Progenitor cell of endocrine pancreas (in vitro differentiated cells): ENCODE results near the gene CFAP44. TPM values are rescaled to one million over a fixed set of nuclear protein-coding genes. Genes with fewer than 3 reads are reported as not detected.

Experiments
- DNase-seq: peaks from one replicate; pipeline ENCODE4 v3.0.0; 2021; ENCODE audit warnings: low spot score; ENCODE audit not compliant: unreplicated experiment
- H3K27ac Mint-ChIP-seq: 2 replicates; pipeline ENCODE4 v1.8.0; 2021; ENCODE audit warnings: mild to moderate bottlenecking, moderate library complexity, mixed read lengths
- H3K27me3 Mint-ChIP-seq: 2 replicates; pipeline ENCODE4 v1.8.0; 2021; ENCODE audit warnings: mixed read lengths
- H3K36me3 Mint-ChIP-seq: 2 replicates; pipeline ENCODE4 v1.8.0; 2022; ENCODE audit warnings: mixed read lengths; ENCODE audit not compliant: insufficient read depth
- H3K4me1 Mint-ChIP-seq: 2 replicates; pipeline ENCODE4 v1.8.0; 2021; ENCODE audit warnings: low read depth, mixed read lengths
- H3K4me3 Mint-ChIP-seq: 2 replicates; pipeline ENCODE4 v1.8.0; 2021; ENCODE audit warnings: low read depth, mild to moderate bottlenecking, moderate library complexity, mixed read lengths
- H3K9me3 Mint-ChIP-seq: 2 replicates; pipeline ENCODE4 v1.8.0; 2021; ENCODE audit warnings: low read depth, mixed read lengths
- CTCF ChIP-seq: fragments of 200-600 bp; sonication (generic); IDR thresholded peaks from one replicate; pipeline ENCODE4 v1.5.0; 2021; ENCODE audit warnings: antibody characterized with exemption, mild to moderate bottlenecking; ENCODE audit not compliant: unreplicated experiment
- microRNA-seq: library from miRNA; unstranded; fragments of <30 nt; microRNA quantifications from one replicate; pipeline ENCODE4 v1.1.0, GENCODE V29; 2020; ENCODE audit warnings: borderline number of aligned reads; ENCODE audit not compliant: unreplicated experiment
- total RNA-seq: library from RNA; stranded (reverse); gene quantifications from 2 replicates; pipeline ENCODE4 v1.2.1, GENCODE V29; 2021

Gene CFAP44
- total RNA-seq, 1 donor from 2014 or later, result 17.0 TPM

DNA sequence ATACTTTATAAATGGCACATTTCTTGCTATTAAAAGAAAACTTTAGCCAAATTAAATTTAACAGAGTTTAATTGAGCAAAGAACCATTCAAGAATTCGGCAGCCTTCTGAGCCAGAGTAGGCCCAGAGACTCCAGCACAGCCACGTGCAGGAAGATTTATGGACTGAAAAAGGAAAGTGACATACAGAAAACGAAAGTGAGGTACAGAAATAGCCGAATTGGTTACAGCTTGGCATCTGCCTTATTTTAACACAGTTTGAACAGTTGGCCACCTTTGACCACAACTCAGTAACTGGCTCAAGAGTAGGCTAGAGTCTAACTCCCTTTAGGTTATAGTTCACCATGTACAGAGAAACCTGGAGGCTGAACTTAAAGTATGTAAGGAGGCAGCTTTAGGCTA, 17.6 kb downstream of the CFAP44 start:
- H3K27ac Mint-ChIP-seq, result no peak overlapping the region
- H3K9me3 Mint-ChIP-seq, result no peaks in the 10 kb centered on the region
- no peak for TF ChIP-seq CTCF
- DNase-seq, result no peak
- H3K27me3 Mint-ChIP-seq, result no peaks in the 10 kb centered on the region
- H3K36me3 Mint-ChIP-seq, result peaks cover 26% of the 10 kb centered on the region
- no peaks in the 10 kb centered on the region for H3K4me1 Mint-ChIP-seq
- no peak overlapping the region for H3K4me3 Mint-ChIP-seq

DNA sequence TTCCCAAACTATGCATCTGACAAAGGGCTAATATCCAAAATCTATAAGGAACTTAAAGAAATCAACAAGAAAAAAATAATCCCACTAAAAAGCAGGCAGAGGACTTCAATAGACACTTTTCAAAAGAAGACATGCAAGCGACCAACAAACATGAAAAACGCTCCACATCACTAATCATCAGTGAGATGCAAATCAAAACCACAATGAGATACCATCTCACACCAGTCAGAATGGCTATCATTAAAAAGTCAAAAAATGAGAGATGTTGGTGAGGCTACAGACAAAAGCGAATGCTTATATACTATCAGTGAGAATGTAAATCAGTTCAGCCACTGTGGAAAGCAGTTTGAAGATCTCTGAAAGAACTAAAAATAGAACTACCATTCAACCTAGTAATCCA, 20.2 kb downstream of the CFAP44 start:
- no peaks in the 10 kb centered on the region for H3K4me1 Mint-ChIP-seq
- H3K9me3 Mint-ChIP-seq, result peaks cover 7% of the 10 kb centered on the region
- no peak overlapping the region for H3K27ac Mint-ChIP-seq

DNA sequence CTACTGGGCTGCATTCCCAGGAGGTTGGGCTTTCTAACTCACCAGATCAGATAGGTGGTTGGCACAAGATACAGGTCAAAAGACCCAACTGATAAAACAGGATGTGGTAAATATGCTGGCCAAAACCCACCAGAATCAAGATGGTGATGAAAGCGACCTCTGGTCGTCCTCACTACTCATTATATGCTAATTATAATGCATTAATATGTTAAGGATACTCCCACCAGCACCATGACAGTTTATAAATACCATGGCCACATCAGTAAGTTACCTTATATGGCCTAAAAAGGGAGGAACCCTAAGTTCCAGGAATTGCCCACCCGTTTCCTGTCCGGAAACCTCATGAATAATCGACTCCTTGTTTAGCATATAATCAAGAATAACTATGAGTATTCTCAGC, 31.6 kb downstream of the CFAP44 start:
- Mint-ChIP-seq H3K9me3 (peaks cover 27% of the 10 kb centered on the region), H3K27me3 (no peaks in the 10 kb centered on the region), H3K4me3 (no peak overlapping the region), H3K27ac (no peak overlapping the region), H3K4me1 (no peaks in the 10 kb centered on the region), H3K36me3 (peaks cover 25% of the 10 kb centered on the region)
- no peak for DNase-seq
- no peak for TF ChIP-seq CTCF

More for the DNA sequence above, 20.2 kb downstream of the CFAP44 start:
- H3K36me3 Mint-ChIP-seq, result peaks cover 27% of the 10 kb centered on the region
- no peak for TF ChIP-seq CTCF
- H3K4me3 Mint-ChIP-seq, result no peak overlapping the region
- DNase-seq, result no peak
- no peaks in the 10 kb centered on the region for H3K27me3 Mint-ChIP-seq

DNA sequence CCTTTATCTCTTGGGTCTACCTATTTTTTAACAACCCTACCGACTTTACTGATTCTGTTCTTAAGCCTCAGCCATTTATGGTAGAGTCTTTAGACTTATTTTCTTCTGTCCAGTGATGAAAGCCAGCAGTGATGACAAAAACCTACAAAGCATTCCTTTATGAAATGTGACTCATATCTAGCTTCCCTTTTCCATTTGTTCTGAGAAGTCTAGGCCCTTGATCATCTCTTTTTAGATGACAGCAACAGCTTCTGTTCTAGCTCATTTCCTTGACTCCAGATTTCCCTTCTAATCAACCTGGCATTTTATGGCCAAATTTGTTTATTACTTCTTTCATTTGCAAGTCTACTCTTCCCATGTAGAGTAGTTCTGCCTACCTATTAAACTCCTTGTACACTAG, 36.1 kb downstream of the CFAP44 start:
- Mint-ChIP-seq H3K27ac (no peak overlapping the region), H3K4me1 (no peaks in the 10 kb centered on the region), H3K9me3 (peaks cover 4% of the 10 kb centered on the region), H3K4me3 (no peak overlapping the region), H3K27me3 (no peaks in the 10 kb centered on the region), H3K36me3 (peaks cover 12% of the 10 kb centered on the region)
- no peak for DNase-seq
- TF ChIP-seq CTCF, result no peak

DNA sequence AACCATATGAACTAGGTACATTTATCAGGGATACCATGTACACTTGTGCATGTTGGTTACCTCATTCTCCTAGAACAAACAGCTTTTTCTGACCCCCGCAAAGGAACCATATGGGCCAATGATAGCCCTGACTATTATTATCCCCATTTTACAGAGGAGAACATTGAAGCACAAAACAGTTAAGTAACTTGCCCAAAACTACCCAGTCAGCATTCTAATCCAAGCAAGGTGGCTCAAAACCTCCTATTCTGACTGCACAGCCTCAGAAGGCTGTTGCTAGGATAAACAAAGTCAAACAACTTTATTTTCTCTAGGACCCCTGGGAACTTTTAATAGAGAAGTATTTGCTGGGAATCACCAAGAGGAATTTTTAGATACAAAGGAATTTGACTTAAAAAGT, 36.7 kb downstream of the CFAP44 start:
- Mint-ChIP-seq H3K4me3 (no peak overlapping the region), H3K9me3 (peaks cover 4% of the 10 kb centered on the region), H3K27ac (no peak overlapping the region), H3K4me1 (no peaks in the 10 kb centered on the region), H3K27me3 (no peaks in the 10 kb centered on the region), H3K36me3 (peaks cover 12% of the 10 kb centered on the region)
- TF ChIP-seq CTCF, result no peak
- DNase-seq, result no peak

Small RNA genes lying within 50 kb of the gene (microRNA-seq; reads per million reads assigned to microRNA genes)
- not detected for gene MIR8076

Other genes with a start within 250 kb of the CFAP44 start
- gene BOC, start 229.9 kb downstream of the CFAP44 start, total RNA-seq, result 10.8 and 14.2 TPM in 2 replicates
- gene SPICE1, start 73.7 kb upstream of the CFAP44 start, total RNA-seq, result 32.9 and 33.2 TPM in 2 replicates
- 0.18 TPM in 1 of 2 replicates, not detected in the other for gene SIDT1, start 91.1 kb upstream of the CFAP44 start, total RNA-seq